ENCODE measurements around the gene TCF12. TPM values are rescaled to one million over a fixed set of nuclear protein-coding genes. Genes with fewer than 3 reads are reported as not detected.

Gene TCF12
- total RNA-seq (2014; rRNA removed; shearing (Covaris generic)) = 66.5 and 96.2 TPM in 2 replicates
- polyA plus RNA-seq (2015; cell fraction: cytosol; rRNA removed) = 39.7 and 51.8 TPM in 2 replicates
- 49.3 and 50.1 TPM in 2 replicates for polyA plus RNA-seq (2015; cell fraction: nucleus; rRNA removed)

DNA sequence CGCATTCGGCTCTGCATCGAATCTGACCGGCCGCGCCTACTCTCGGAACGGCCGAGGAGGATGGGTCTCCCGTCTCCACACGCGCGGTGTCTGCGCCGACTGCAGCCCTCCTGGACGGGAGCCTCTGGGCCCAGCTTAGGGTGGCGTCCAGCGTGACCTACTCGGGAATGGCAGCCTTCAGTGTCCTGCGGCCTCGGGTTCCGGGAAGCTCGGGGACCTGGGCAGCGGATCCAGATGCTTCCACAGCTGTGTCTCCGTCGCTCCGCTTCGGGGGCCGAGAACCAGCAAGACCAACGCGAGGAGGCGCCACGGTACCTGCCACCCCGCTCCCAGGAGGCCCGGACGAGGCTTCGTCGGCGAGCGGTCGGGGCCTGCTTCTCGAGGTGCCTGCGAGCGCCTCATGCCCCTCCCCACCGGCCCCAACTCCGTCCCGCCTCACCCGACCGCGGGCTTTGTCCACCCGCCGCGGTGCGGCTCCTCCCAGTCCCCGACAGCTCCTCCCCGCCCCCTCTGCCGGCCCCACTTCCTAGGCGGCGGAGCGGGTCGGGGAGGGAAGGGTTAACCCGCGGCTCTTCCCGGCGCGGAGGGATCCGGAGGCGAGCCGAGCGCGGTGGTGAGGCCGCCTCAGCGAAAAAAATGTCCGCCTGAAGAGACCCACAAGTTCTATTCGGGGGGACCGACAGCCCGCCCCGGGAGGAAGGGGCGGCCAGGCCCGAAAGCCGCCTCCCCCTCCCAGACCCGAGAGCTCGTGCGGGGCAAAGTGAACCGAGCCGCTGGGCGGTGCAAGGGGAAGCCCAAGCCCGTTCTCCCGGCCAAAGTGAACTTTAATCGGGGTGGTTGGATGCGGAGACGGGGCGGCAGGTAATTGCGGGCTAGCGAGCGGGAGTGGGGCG, at the start of gene TCF12:
Gene TCF12, plus strand, starts transcription at position 599 of the 893 bp plus-strand sequence. CDS start 1,270 bp downstream, outside the sequence.
- DNase-seq (ENCODE audit: low read depth) = peak; percentile 91

GRCh38 chr15:56869573-56869972, 48.9 kb upstream of the TCF12 start:
- DNase-seq (ENCODE audit: low read depth) = peak; percentile 7

- DNase-seq (ENCODE audit: low read depth) = peak; percentile 87
Observed at GRCh38 chr15:56871185-56871584, 47.3 kb upstream of the TCF12 start.

DNA sequence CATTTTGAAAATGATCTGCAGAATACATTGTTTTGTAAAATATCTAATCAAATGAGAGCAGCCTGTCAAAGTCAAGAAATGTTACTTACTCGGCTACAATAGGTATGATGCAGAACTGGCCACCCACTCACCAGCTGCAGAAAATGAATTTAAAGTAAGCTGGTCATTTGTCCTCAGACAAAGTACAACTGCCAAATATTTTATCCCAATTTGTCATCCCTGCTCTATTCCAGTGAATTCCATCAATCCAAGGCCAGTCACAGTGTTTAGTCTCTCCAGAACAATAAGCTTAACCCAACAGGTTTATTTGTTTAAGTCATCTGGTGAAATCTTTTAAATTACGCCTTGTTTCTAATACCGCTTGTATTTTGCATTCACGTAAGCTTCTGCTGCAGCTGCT, 46.6 kb upstream of the TCF12 start:
- DNase-seq (ENCODE audit: low read depth) = no peak

DNA sequence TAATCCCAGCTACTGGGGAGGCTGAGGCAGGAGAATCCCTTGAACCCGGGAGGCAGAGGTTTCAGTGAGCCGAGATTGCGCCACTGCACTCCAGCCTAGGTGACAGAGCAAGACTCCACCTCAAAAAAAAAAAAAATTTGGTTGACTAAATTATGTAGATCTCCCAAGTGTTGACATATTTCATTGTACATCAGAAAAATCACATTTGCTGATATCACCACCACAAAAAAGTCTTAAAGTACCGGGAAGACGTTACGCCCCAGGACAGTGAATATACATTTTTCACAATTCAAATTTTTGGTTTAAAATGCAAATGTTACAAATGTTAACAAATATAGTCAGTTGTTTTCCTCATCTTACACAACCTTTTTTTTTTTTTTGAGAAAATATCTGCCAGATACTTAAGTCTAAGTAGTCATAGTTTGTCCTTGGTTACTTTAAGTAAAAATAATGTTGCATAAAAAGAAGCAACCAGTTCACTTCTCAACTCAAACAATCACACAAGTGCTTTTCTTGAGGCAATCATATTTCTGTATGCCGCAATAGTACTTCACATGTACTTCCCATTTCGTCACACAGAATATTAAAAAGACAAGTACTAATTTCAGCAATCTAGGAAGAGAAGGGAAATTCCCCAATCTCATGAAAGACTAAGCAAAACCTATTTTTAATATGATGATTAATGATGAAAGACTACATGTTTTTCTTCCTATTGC, 41.0 kb upstream of the TCF12 start:
- DNase-seq (ENCODE audit: low read depth) = no peak

GRCh38 chr15:56879502-56879901, 38.9 kb upstream of the TCF12 start:
- no peak for DNase-seq (ENCODE audit: low read depth)

DNA sequence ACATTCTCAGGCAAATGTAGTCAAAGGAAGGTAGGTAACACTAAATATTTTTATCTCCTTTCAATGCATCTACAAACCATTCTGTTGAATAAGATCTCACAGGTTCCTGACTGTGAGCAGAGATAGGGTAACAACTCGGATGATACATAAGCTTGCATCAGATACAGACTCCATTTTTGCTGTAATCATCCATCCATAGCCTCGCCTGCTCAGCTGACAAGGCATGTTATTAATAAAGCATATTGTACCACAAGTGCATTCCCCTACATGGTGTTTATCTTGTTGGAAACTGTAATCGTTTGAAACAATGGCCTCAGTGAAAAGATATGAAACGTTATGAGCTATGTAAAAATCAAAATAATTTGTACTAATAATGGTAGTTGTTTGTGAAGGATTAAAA, 35.4 kb upstream of the TCF12 start:
- no peak for DNase-seq (ENCODE audit: low read depth)

DNA sequence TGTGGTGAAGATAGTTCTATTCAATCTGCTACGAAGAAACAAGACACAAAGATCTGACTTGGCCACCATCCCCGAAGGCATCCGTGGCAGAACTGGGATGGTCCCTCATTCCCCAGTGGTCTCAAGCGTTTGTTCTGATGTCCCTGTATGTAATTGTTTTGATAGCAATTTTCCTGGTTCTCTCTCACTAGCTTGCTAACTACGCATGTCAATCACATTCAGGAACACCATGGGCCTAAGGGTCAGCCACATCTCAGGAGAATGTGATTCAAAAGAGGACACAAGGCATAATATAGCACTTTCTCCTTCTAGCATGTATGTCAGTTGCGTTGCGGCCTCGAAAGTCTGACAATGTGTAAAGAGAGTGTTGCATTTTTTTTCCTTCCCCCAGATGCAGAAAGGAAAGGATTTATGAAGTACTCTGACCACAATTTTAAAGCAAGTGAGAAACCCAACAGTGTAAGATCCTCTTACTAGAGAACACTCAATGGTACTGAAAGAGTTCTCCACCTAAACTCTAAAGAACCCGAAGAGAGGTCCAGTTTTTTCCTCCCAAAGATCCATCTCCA, 32.0 kb upstream of the TCF12 start:
- DNase-seq (ENCODE audit: low read depth) = no peak

DNA sequence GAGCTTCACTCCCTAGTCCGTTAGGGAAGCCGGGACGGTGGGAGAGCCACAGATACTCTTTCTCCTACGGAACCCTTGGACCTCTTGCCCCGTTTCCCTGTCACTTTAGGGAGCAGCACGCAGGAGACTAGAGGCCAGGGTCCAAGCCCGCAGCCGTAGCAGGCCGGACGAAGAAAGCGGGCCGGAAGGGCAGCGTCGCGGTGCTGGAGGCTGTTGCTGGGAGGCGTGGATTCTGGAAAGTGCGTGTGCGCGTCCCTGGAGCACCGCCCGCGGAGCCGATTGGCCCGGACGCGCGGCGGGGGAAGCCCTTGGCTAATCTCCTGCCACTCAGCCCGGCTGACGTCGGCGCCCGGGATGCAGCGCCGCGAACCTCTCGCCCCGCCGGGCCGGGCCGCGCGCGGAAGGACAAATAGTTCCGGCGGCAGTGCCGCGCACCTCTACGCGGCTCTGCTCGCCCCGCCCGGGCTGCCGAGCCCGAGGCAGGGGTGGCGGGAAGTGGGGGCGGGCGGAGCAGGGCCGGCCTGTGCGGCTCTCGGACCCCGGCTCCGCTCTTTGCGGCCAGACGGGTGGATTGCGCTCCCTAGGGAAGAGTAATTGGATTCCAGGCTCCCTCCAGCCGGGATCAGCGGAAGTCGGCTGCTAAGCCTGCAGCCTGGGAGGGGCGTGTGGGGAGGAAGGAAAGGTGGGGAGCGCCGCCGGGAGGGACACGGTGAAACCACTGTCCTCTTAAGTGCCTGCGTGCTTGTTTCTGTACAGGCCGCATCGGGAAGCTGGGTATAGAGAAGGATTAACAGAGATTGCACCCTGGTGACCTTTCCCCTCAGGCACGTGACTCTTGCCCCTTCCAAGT, 31.3 kb upstream of the TCF12 start:
- DNase-seq (ENCODE audit: low read depth) = peak; percentile 97

DNA sequence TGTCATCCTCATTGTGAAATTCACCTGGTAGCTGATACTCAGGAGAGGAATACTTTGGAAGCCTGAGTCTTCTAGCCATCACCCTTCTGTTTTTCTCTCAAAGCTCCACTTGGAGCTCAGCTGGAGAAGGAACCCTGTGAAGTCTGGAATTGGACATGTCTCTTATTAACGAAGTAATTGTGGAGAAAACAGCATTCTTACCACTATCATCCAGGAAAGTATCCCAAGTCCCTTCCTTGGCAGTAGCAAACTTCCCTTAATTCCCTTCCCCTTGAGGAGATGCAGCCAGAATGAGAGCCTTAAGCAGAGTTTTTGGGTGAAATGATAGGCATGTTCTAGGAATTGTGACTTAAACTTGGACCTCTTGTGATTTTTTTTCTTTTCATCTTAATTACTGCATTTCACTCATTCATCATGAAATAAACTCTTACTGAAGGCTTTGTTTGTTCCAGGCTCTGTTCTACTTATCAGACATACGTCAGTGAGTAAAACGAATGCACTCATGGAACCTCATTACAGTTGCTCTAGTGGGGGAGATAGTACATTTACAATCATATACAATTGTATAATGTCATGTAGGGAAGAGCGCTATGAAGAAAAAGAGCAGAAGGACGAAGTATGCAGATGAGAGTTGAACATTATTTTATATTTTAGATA, 30.5 kb upstream of the TCF12 start:
- DNase-seq (ENCODE audit: low read depth) = no peak

DNA sequence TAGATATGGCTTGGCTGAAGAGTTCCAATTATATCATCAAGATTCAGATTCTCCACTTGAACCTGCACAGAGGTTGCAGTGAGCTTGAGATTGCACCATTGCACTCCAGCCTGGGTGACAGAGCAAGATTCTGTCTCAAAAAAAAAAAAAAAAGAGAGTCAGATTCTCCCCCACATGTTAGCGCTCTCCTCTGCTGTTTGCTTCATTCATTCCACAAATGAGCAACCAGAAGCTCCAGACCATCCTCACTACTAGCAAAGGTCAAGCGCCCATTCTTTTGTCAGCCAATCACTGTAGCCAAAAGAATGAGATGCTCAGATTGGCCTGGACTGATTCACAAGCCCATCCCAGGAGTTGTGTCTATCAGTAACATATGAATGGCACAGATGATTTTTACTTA, 28.4 kb upstream of the TCF12 start:
- DNase-seq (ENCODE audit: low read depth) = no peak

DNA sequence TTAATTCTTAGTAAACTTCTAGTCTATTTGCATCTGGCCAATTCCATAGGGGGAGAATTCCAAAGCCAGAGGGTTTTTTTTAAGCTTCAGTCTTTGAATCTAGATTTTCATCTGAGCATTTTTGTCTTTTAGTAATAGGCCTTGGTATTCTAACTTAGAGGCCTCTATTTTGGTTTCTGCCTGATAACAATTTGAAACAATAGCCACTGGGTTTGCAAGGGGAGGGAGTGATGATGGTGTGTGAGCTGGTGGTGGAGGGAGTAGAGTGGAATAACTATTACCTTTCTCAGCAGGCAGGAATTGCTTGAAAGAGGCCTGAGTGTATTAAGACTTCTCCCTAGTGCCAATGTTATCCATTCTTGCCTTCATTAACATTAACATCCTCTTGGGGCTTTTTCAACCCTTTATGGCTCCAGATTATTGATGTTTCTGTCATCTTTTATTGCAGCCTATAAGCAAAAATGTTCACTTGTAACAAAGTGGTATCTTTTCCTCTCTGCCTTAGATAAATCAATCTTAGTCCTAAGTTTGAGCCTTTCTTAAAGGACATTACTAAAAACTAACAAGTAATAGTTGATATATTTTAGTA, 26.5 kb upstream of the TCF12 start:
- DNase-seq (ENCODE audit: low read depth) = no peak

DNA sequence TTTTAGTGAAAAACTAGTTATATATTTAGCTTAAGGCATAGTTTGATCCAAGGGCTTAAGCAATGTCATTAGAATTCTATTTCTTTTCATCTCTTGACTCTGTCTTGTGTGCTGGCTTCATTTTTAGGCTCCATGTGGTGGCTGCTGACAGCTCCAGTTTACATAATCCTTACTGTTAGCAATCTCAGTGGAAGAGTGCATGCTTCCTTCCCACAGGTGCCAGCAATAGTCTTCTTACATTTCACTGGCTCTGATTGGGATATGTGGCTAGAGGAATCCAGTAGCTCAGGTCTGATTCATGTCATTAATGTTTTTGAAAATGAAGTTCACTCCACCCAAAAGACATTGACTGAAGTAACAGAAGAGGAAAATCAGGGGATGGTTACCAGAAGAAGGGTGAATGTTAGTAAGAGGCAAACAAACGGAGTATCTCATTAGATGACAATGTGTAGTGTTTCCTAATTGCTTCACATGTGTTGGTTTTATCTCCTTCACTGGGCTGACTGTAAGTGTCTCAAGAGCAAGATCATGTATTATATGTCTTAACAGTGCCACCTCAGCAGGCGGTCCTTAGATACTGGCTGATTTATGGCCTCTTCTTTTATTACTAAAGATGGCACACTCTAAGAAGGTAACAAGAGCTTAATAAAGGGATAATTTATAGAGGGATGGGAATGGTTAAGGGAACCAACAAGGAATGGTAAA, 25.6 kb upstream of the TCF12 start:
- no peak for DNase-seq (ENCODE audit: low read depth)

DNA sequence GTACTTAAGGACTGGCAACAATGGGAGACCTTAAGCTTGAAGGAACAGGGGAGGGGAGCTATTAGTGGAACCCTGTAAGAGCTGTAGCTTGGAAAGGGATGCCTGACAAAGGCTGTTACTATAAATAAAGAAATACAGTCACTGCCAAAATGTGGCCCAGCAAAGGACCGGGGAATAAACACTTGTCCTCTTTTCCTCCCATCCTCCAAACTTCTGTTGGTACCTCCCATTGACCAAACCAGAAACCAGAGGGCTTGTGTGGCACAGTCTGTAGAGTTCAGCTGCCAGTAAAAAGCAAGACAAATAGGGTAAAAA, 25.1 kb upstream of the TCF12 start:
- no peak for DNase-seq (ENCODE audit: low read depth)

DNA sequence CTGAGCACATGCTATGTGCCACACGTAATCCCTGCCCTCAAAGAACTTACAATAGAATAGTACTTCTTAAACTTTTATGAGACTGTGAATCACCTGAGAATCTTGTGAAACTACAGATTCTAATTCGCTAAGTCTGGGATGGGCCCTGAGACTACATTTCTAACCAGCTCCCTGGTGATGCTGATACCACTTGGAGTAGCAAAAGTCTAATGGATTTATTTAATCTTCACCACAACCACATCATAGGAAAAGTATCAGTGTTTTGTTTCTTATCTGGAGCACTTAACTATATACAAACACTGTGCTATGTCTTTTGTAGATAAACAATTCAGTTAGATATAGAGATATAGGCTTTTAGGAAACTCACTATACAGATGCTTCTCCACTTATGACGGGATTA, 23.8 kb upstream of the TCF12 start:
- no peak for DNase-seq (ENCODE audit: low read depth)

GRCh38 chr15:56901931-56902330, 16.5 kb upstream of the TCF12 start:
- DNase-seq (ENCODE audit: low read depth) = no peak

DNA sequence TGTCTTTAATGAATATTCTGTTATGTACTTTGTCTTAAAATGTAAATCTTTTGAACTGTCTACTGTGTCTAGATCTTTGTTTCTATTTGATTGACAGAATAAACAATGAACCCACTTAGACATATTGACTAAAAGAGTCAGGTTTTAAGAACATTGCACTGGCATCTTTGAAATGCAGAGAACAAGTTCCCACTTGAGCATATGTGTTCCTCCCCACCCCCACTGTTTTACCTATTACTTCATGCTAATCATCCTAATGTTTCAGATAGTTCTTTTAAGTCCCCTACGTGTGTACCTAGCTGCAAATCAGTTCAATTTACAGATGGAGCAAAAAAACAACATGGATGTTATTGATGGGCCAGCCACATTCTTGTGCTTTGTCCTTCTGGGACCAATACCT, 11.7 kb upstream of the TCF12 start:
- no peak for DNase-seq (ENCODE audit: low read depth)

GRCh38 chr15:56910801-56911200, 7.6 kb upstream of the TCF12 start:
- no peak for DNase-seq (ENCODE audit: low read depth)

DNA sequence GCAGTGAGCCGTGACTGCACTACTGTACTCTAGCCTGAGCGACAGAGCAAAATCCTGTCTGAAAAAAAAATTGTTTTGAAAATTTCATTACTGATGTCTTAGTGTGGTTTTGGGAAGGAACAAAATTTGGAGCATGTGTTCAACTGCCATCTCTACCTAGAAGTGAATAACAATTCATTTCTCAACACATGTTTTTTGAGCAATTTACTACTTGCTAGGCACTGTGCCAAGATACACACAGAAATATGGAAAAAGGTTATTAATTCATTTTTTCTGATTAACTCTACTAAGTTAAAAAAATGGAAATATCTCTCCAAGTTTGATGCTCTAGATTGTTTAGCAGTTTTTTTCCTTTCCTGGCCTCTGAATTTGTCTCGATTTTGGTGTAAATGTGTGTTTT, 5.2 kb upstream of the TCF12 start:
- no peak for DNase-seq (ENCODE audit: low read depth)

GRCh38 chr15:56913670-56914069, 4.8 kb upstream of the TCF12 start:
- no peak for DNase-seq (ENCODE audit: low read depth)

Data from HT1080 (cell line).